Psoas muscle (tissue), 8 donors: ENCODE measurements around the gene KCTD16. TPM values are rescaled to one million over a fixed set of nuclear protein-coding genes. Genes with fewer than 3 reads are reported as not detected.

Experiments used
- ATAC-seq, 4 donors: fragments of 200-7000 bp; cut with Tn5 transposase; one replicate each; pipeline ENCODE4 v1.9.1; 2020; ENCODE audit warnings: moderate library complexity in 3 of 4, mild to moderate bottlenecking in 2 of 4
- DNase-seq, 2 donors: peaks; one replicate each; pipeline ENCODE4 v3.0.0-alpha.2; 2020
- H3K27ac ChIP-seq: fragments of 200-600 bp; one replicate; pipeline ENCODE4 v1.8.0; 2022
- H3K27me3 ChIP-seq, 3 donors: fragments of 200-600 bp in 1 of 3; one replicate each; pipeline versions ENCODE4 v1.6.1 to v1.8.0; 2013 to 2022; ENCODE audit warnings: low read length in 2 of 3, mild to moderate bottlenecking in 2 of 3, moderate library complexity in 1 of 3; ENCODE audit not compliant: insufficient read depth in 3 of 3
- H3K36me3 ChIP-seq, 2 donors: fragments of 200-600 bp in 1 of 2; one replicate each; pipeline versions ENCODE4 v1.6.1 to v1.8.0; 2013 to 2022; ENCODE audit warnings: low read depth in 1 of 2, mild to moderate bottlenecking in 1 of 2, moderate library complexity in 1 of 2; ENCODE audit not compliant: insufficient read depth in 1 of 2
- H3K4me1 ChIP-seq: fragments of 200-600 bp; one replicate; pipeline ENCODE4 v1.8.0; 2022
- H3K4me3 ChIP-seq: fragments of 200-600 bp; one replicate; pipeline ENCODE4 v1.8.0; 2022; ENCODE audit warnings: mild to moderate bottlenecking
- H3K9me3 ChIP-seq: fragments of 200-600 bp; one replicate; pipeline ENCODE4 v1.8.0; 2022
- WGBS, 3 donors: extraction: QIAGEN DNeasy Blood & Tissue Kit; methylation state at CpG; one replicate each; pipeline versions ENCODE4 v1.1.6 to v1.1.7; 2013; 5-methylcytosine and 5-hydroxymethylcytosine counted together
- intact Hi-C, 2 donors: fragments of 100-400 bp; cut with DNase I; formaldehyde crosslinking; loops; one replicate each; pipeline versions ENCODE4 v1.11.0 to v1.14.2; 2022
- polyA plus RNA-seq, 3 donors: library from polyadenylated mRNA; stranded (reverse); fragments of 200-250 nt; gene quantifications; one replicate each; pipeline ENCODE4 v1.2.3, GENCODE V29; 2013
- total RNA-seq, 4 donors: library from RNA; stranded (reverse); fragmentation: NEBNext Ultra II Directional in 2 of 4; extraction: Animal tissue kit (Norgen Biotek cat#: 25700) in 2 of 4; gene quantifications; one replicate each; pipeline versions ENCODE4 v1.2.1 to v1.2.4, GENCODE V29; 2021 to 2023
- TF ChIP-seq, protein P1 (sequence below): fragments of 200-600 bp; IDR thresholded peaks from one replicate; pipeline ENCODE4 v1.8.0; 2022; ENCODE audit warnings: antibody characterized with exemption
- donor health status: healthy with polysubstance abuse.
- donor health status: DM: no; HTN: no; CAD: no; lungs with moderate emphysema.
- donor health status: Bipolar disorder and iron deficiency.
- donor health status: healthy.
- donor health status: DM: yes; HTN: yes; CAD: no.
- donor health status: DM: no; HTN: no; CAD: no.
- donor health status: DM: no; HTN: no; CAD: no.
- donor health status: DM: yes; HTN: yes; CAD: no.

Gene KCTD16
- total and polyA plus RNA-seq, 7 donors, result 0.01 to 0.04 (median 0.01) TPM; not detected in 4

DNA sequence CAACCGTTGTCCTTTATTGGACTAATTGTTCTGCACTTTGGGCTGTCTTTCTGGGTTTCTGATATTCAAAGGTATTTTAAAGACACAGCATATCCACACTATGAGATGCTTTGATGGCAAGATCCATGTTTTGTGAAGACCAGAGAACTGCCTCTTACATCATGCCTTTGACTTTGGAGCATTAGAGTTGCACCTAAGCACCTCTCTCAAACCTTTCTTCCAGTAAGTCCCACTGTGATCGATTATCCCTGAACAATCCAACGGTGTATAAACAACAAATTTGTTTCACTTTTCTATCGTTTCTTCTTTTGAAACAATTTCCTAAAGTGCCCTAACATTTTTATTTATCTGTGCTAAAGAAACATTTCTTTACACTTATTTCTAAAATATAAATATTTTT is 144.4 kb downstream of the KCTD16 start:
- TF ChIP-seq, protein P1, sequence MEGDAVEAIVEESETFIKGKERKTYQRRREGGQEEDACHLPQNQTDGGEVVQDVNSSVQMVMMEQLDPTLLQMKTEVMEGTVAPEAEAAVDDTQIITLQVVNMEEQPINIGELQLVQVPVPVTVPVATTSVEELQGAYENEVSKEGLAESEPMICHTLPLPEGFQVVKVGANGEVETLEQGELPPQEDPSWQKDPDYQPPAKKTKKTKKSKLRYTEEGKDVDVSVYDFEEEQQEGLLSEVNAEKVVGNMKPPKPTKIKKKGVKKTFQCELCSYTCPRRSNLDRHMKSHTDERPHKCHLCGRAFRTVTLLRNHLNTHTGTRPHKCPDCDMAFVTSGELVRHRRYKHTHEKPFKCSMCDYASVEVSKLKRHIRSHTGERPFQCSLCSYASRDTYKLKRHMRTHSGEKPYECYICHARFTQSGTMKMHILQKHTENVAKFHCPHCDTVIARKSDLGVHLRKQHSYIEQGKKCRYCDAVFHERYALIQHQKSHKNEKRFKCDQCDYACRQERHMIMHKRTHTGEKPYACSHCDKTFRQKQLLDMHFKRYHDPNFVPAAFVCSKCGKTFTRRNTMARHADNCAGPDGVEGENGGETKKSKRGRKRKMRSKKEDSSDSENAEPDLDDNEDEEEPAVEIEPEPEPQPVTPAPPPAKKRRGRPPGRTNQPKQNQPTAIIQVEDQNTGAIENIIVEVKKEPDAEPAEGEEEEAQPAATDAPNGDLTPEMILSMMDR, result no peak
- ATAC-seq (no peak), DNase-seq (no peak)
- Histone ChIP-seq H3K27ac (no peak overlapping the region), H3K9me3 (no peaks in the 10 kb centered on the region), H3K27me3 (no peaks in the 10 kb centered on the region), H3K4me1 (no peaks in the 10 kb centered on the region), H3K4me3 (no peak overlapping the region), H3K36me3 (no peaks in the 10 kb centered on the region)
- 78 to 81% (median 81%) methylated on average over 4 of the region's 4 CpGs for WGBS, 3 donors
- intact Hi-C loops, result no loop called here

DNA sequence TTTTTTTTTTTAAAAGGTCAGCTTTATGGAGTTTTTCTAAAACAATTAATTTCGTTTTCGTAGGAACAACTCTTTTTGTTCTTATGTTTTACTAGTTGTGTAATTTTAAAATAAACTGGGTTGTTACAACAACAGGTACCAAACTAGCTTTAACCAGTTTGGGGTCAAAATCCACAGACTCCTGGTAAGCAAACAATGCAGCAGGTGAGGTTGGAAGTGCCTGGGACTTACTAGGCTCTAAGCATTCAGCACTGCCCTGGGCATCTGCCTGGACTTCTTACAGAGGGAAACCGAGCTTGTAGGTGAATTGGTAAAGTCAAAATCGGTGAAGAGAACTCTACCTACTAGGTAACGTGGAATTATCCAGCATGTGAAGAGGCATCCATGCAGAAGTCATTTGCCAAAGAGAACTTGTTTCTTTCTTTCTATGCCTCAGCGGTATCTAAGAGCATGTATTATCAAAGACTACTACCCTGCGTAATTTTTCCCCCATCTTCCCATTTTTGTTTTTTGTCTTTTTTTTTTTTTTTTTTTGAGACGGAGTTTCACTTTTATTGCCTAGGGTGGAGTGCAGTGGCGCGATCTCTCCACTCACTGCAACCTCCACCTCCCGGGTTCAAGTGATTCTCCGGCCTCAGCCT is 145.4 kb downstream of the KCTD16 start:
- TF ChIP-seq, protein P1, result no peak
- H3K27ac ChIP-seq, result no peak overlapping the region
- H3K4me3 ChIP-seq, result no peak overlapping the region
- H3K36me3 ChIP-seq, result no peaks in the 10 kb centered on the region
- DNase-seq (no peak), ATAC-seq (no peak)
- intact Hi-C loops, result no loop called here
- 93 to 94% (median 94%) methylated on average over 12 of the region's 12 CpGs for WGBS, 3 donors
- H3K27me3 ChIP-seq, result no peaks in the 10 kb centered on the region
- no peaks in the 10 kb centered on the region for H3K9me3 ChIP-seq
- no peaks in the 10 kb centered on the region for H3K4me1 ChIP-seq

DNA sequence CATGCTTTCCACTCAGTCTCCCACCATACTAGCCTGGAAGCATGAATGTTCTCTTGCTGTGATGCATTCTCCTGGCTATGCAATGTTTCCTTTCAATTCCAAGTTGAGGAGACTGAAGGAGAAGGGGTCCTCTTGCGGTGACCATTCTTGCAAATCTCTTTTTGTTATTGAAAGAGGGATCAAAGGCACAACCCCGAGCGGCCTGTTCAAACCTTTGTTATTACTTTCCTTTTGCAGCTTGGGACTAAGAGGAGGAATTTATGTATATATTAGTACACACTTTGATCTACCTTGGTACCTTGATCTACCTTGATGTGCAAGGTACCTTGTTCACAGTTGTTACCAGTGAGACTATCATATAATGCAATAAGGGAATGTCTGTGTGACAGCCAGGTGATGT is 147.3 kb downstream of the KCTD16 start:
- Histone ChIP-seq H3K36me3 (no peaks in the 10 kb centered on the region), H3K9me3 (no peaks in the 10 kb centered on the region), H3K4me3 (no peak overlapping the region), H3K4me1 (no peaks in the 10 kb centered on the region), H3K27ac (no peak overlapping the region), H3K27me3 (no peaks in the 10 kb centered on the region)
- DNase-seq, result no peak
- intact Hi-C loops, result no loop called here
- no peak for ATAC-seq
- 65 to 67% (median 67%) methylated on average over 3 of the region's 3 CpGs for WGBS, 3 donors
- TF ChIP-seq, protein P1, result no peak

DNA sequence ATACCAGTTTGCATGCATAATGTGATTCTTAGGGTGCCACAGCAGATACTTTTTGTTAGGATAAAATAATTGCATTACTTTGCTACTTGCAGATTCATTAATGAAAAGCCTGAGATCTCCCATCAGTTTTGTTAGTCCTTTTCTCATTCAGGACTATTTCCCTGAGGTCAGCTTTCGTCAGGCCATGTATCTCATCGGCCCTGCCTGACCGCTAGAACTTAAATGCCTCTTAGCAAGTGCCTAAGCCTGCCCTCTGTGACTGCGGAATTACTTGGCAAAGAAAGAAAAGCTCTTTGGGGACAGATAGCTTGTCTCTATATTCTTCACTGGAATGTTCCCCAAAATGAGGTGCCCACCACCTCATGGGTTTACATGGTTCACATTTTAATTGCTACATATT is 147.8 kb downstream of the KCTD16 start:
- intact Hi-C loops, result no loop called here
- DNase-seq (no peak), ATAC-seq (no peak)
- TF ChIP-seq, protein P1, result no peak
- Histone ChIP-seq H3K27ac (no peak overlapping the region), H3K9me3 (no peaks in the 10 kb centered on the region), H3K4me1 (no peaks in the 10 kb centered on the region), H3K27me3 (no peaks in the 10 kb centered on the region), H3K36me3 (no peaks in the 10 kb centered on the region), H3K4me3 (no peak overlapping the region)
- WGBS, 3 donors, result 43 to 45% (median 45%) methylated on average over 4 of the region's 4 CpGs

DNA sequence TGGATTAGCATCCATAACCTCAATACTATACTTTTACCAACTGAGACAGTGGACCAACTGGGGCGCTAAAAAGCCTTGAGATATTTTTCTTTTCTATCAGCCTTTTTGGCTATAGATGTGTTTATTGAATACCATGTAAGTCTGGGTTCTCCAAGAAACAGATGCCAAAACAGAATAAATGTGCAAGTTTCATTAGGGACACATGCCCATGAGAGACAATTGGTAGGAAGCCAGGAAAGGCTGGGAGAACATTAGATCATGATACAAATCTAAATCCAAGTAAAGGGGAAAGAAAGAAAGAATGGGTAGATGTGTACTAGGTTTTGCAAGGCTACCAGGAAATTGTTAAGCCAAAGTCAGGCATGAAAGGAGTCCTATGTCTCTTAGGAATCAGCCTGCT is 152.5 kb downstream of the KCTD16 start:
- Histone ChIP-seq H3K27ac (no peak overlapping the region), H3K4me3 (no peak overlapping the region), H3K27me3 (no peaks in the 10 kb centered on the region), H3K9me3 (no peaks in the 10 kb centered on the region), H3K4me1 (no peaks in the 10 kb centered on the region), H3K36me3 (no peaks in the 10 kb centered on the region)
- WGBS, 3 donors, result 60 to 77% (median 68%) methylated on average over 1 of the region's 1 CpG
- ATAC-seq (no peak), DNase-seq (no peak)
- TF ChIP-seq, protein P1, result no peak
- intact Hi-C loops, result no loop called here
